Measurements from ENCODE around the gene SEMA5A.
A peak's percentile ranks its signal among the peaks of the same experiment; 100 is the strongest.

The SEMA5A gene

DNA sequence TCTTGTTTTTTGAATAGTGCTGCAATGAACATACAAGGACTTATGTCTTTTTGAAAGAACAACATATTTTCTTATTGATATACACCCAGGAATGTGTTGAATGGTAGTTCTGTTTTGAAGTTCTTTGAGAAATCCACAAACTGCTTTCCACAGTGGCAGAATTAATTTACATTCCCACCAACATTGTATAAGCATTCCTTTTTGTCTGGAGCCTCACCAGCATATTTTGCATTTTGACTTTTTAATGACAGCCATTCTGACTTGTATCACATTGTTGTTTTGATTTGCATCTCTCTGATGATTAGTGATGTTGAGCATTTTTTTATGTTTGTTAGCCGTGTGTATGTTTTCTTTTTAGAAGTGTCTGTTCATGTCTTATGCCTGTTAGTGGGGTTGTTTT is 524.9 kb downstream of the SEMA5A start:
- no peak for TF ChIP-seq CTCF (conservative IDR thresholded peaks at IDR 0.05)
- H3K27ac ChIP-seq, result no peak overlapping the region

DNA sequence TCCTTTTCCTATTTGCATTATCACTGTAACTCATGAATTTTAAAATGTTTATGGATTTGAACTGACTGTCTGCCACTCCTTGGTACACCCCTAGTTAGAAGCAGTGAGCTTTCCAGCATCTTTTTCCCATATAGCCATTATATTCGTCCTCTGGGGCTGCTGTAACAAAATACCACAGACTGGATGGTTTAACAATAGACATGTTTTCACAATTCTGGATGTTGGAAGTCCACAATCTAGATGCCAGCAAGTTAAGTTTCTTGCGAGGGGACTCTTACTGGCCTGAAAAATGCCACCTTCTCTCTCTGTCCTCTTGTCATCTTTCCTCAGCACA is 530.0 kb downstream of the SEMA5A start:
- no peak overlapping the region for H3K27ac ChIP-seq
- TF ChIP-seq CTCF (conservative IDR thresholded peaks at IDR 0.05), result no peak

DNA sequence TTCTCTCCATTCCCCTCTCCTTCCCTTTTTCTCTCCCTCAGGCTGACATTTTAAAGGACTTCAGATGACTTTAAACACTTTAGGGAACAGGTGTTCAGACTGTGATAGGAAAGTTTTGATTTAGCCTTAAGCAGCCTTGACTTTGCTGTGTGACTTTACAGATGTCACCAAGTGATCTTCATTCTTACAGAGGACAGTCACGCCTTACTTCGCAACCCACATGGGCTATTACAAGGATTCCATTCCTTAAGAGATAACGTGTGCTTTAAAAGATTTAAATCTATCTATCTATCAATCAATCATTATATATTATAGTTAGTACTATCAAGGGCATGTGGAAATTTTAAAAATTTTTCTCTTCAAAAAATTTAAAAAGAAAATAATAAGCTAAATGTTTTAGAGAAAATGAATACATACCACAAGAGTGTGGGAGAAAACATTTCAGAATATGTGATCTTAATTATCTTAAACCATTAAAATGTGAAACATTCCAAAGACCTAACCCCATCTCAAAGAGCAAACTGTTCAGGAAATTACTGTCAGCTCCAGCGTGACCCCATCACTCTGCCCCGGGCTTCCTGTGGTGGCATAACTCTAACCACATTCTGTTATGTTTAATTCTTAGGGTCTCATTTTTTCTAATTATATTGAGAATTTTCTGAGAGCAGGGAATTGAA is 530.5 kb downstream of the SEMA5A start:
- H3K27ac ChIP-seq, result no peak overlapping the region
- TF ChIP-seq CTCF (conservative IDR thresholded peaks at IDR 0.05), result no peak

GRCh38 chr5:9013147-9013546 is 532.7 kb downstream of the SEMA5A start:
- TF ChIP-seq CTCF (conservative IDR thresholded peaks at IDR 0.05), result no peak
- H3K27ac ChIP-seq, result no peak overlapping the region

- H3K27ac ChIP-seq, result no peak overlapping the region
- no peak for TF ChIP-seq CTCF (conservative IDR thresholded peaks at IDR 0.05)
Measured at GRCh38 chr5:9009931-9010651, 535.8 kb downstream of the SEMA5A start.

DNA sequence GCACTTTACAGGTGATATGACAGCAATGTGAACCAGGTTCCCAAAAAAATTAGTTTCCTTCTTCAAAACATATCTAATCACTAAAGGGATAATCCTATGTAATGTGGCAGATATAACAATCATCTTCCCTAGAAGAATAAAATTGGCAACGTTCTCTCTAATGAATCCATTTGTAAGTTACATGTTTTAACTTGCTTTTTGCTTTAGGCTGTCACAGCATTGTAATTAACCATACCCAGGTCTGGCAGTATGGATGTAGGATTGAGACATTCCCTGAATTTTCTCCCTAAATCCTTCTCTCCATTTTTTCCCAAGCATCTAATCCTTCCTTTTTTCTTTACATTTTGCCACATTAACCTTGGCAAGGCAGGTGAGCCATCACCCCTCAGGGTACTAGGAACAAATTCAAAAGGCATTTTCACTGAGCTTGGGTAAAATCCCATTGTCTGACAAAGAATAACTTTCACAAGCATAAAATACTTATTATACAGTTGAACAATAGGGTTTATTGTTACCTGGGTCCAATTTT is 548.3 kb downstream of the SEMA5A start:
- no peak for TF ChIP-seq CTCF (conservative IDR thresholded peaks at IDR 0.05)
- no peak overlapping the region for H3K27ac ChIP-seq

DNA sequence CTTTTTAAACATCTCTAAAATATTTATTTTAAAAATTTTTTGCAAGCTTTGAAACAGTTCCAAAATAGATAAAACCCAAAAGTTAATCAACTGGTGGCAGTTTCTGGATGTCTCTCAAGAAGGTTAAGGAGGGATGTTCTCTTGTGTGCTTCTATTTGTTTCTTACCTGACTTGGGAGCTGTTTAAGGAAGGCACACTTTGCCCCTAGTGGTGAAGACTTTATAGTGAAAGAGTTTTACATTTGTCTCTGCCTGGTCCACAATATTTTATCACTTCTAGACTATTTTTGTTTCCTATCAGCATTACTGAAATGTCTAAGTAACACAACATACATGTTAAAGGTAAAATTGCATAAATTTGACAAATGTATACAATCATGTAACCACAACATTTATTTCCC is 552.8 kb downstream of the SEMA5A start:
- TF ChIP-seq CTCF (conservative IDR thresholded peaks at IDR 0.05), result peak; percentile 71
- H3K27ac ChIP-seq, result no peak overlapping the region

Data from VCaP (cell line).